ENCODE data around the gene SCMH1.
"Not testable (repeated sequence)": the region's sequence is repeated elsewhere in the genome, so short reads cannot be mapped to it uniquely, and the experiment has no call there.

SCMH1 gene

DNA sequence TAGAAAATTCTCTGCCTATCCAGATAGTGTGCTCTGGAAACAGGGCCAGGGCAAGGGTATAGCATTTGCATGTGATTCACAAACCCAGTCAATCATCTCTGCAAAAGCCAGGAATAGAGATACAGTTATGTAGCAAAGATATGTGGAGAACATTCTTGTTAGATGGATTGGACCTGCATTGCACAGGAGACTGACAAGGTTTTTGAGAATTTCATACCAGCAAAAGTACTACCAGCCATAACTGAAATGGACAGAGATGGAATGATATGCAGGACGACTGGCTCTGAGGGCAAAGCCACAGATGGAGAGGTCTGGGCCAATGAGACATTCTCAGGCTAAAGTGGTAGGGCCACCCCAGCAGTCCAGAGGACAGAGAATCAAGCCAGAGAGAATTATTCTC lies 24.7 kb downstream of the SCMH1 start:
- H3K4me3 ChIP-seq (ENCODE audit: low read length): no peak overlapping the region
- TF ChIP-seq, protein P1, sequence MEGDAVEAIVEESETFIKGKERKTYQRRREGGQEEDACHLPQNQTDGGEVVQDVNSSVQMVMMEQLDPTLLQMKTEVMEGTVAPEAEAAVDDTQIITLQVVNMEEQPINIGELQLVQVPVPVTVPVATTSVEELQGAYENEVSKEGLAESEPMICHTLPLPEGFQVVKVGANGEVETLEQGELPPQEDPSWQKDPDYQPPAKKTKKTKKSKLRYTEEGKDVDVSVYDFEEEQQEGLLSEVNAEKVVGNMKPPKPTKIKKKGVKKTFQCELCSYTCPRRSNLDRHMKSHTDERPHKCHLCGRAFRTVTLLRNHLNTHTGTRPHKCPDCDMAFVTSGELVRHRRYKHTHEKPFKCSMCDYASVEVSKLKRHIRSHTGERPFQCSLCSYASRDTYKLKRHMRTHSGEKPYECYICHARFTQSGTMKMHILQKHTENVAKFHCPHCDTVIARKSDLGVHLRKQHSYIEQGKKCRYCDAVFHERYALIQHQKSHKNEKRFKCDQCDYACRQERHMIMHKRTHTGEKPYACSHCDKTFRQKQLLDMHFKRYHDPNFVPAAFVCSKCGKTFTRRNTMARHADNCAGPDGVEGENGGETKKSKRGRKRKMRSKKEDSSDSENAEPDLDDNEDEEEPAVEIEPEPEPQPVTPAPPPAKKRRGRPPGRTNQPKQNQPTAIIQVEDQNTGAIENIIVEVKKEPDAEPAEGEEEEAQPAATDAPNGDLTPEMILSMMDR (conservative IDR thresholded peaks at IDR 0.05; ENCODE audit: low read length): no peak
- no peak for DNase-seq (ENCODE audit: low read depth)

- H3K4me3 ChIP-seq (ENCODE audit: low read length): no peak overlapping the region
- DNase-seq (ENCODE audit: low read depth): no peak
- TF ChIP-seq, protein P1 (conservative IDR thresholded peaks at IDR 0.05; ENCODE audit: low read length): no peak
Measured at GRCh38 chr1:41215623-41216022, 26.5 kb downstream of the SCMH1 start.

- TF ChIP-seq, protein P1 (conservative IDR thresholded peaks at IDR 0.05; ENCODE audit: low read length): no peak
- no peak for DNase-seq (ENCODE audit: low read depth)
Measured at GRCh38 chr1:41213341-41213740, 28.8 kb downstream of the SCMH1 start.

DNA sequence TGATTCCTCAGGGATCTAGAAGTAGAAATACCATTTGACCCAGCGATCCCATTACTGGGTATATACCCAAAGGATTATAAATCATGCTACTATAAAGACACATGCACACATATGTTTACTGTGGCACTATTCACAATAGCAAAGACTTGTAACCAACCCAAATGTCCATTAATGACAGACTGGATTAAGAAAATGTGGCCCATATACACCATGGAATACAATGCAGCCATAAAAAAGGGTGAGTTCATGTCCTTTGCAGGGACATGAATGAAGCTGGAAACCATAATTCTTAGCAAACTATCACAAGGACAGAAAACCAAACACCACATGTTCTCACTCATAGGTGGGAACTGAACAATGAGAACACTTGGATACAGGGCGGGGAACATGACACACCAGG lies 30.5 kb downstream of the SCMH1 start:
- H3K4me3 ChIP-seq (ENCODE audit: low read length): not testable (repeated sequence)

More at GRCh38 chr1:41213341-41213740, 28.8 kb downstream of the SCMH1 start:
- H3K4me3 ChIP-seq (ENCODE audit: low read length): no peak overlapping the region

DNA sequence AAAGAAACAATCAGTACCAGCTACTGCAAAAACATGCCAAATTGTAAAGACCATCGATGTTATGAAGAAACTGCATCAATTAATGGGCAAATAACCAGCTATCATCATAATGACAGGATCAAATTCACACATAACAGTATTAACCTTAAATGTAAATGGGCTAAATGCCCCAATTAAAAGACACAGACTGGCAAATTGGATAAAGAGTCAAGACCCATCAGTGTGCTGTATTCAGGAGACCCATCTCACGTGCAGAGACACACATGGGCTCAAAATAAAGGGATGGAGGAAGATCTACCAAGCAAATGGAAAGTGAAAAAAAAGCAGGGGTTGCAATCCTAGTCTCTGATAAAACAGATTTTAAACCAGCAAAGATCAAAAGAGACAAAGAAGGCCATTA lies 35.1 kb downstream of the SCMH1 start:
- H3K4me3 ChIP-seq (ENCODE audit: low read length); DNase-seq (ENCODE audit: low read depth): not testable (repeated sequence)

More for the DNA sequence above, 30.5 kb downstream of the SCMH1 start:
- not testable (repeated sequence) for DNase-seq (ENCODE audit: low read depth)

GRCh38 chr1:41200728-41201127 lies 41.4 kb downstream of the SCMH1 start:
- no peak overlapping the region for H3K4me3 ChIP-seq (ENCODE audit: low read length)
- DNase-seq (ENCODE audit: low read depth): no peak
- TF ChIP-seq, protein P1 (conservative IDR thresholded peaks at IDR 0.05; ENCODE audit: low read length): no peak

DNA sequence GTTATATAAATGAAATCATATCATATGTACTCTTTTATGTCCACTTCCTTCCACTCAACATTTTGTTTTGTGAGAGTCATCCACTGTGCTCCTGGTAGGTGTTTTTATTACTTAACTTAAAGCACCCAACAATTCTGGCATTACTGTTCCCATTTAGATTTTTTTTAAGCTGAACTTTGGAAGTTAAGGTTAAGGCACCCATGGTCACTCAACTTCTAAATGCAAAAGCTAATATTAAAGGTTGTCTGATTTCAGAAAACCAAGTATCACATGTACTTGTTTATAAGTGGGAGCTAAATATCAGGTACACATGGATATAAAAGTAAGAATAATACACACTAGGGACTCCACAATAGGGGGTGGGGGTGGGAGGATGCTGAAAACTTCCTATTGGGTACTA lies 42.7 kb downstream of the SCMH1 start:
- DNase-seq (ENCODE audit: low read depth): no peak
- TF ChIP-seq, protein P1 (conservative IDR thresholded peaks at IDR 0.05; ENCODE audit: low read length): no peak

DNA sequence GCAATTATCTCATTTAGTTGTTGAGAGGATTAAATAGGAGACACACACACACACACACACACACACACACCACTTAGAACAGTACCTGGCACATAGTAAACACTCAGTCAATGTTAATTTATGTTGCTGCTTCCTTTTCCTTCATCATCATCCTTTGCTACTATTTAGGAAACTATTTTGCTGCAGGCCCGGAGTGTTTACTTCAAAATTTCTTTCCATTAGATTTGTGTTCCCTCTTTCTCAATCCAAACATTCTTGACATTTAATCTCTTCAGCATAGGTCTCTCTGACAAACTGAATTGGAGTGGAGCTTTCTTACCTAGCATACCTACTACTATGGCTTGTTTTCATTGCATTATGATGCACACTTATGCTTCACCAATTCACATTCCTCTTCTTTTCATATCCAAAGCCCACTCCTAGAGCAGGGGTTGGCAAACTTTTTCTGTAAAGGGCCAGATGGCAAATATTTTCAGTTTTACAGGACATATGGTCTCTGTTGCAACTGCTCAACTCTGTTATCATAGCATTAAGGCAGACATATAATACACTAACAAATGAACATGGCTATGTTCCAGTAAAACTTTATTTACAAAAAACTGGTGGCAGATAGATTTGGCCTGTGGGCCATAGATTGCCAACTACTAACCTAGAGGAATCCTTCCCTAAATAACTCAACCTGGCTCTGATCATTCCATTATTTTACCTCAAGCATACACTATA lies 49.5 kb downstream of the SCMH1 start:
- H3K4me3 ChIP-seq (ENCODE audit: low read length): no peak overlapping the region
- DNase-seq (ENCODE audit: low read depth): peak; percentile 3
- TF ChIP-seq, protein P1 (conservative IDR thresholded peaks at IDR 0.05; ENCODE audit: low read length): no peak

More for the DNA sequence above, 42.7 kb downstream of the SCMH1 start:
- no peak overlapping the region for H3K4me3 ChIP-seq (ENCODE audit: low read length)

Data from AG10803 (cell line).